Measurements from ENCODE around the gene BICD1.

GRCh38 chr12:32413412-32413811 is 306.8 kb downstream of the BICD1 start:
- TF ChIP-seq POLR2A (IDR thresholded peaks at IDR 0.05; ENCODE audit: low read depth, low read length) (no peak), POLR2AphosphoS5 (IDR thresholded peaks at IDR 0.05; ENCODE audit: low read depth, low read length) (no peak)

Measured in GM12892 (cell line).